A673 (cell line): ENCODE results near the gene UQCC3. TPM values are rescaled to one million over a fixed set of nuclear protein-coding genes. Genes with fewer than 3 reads are reported as not detected.

ENCODE experiments used
- BruUV-seq: library from RNA; stranded (reverse); fragments of 400-500 nt; replicated peaks from 2 replicates; lab custom pipeline; 2021; lab: Mats Ljungman, UMichigan
- CTCF ChIA-PET: fragments of 300-600 bp; sonication (Branson Sonifier 250); formaldehyde crosslinking; loops from one replicate; lab custom pipeline; 2022; ENCODE audit warnings: antibody characterized with exemption; lab: Charles Lee
- POLR2A ChIA-PET: fragments of 300-600 bp; sonication (Branson Sonifier 250); formaldehyde crosslinking; loops from one replicate; lab custom pipeline; 2022; ENCODE audit warnings: antibody characterized with exemption; ENCODE audit not compliant: low non-redundant PET; lab: Charles Lee
- DNase-seq: peaks from one replicate; pipeline ENCODE4 v3.0.0-alpha.2; 2015; ENCODE audit warnings: low spot score
- H3K27ac ChIP-seq: fragments of 200-600 bp; sonication (generic); 2 replicates; pipeline ENCODE4 v1.5.1; 2016; ENCODE audit warnings: mixed run types, low read depth, mild to moderate bottlenecking, mixed read lengths, antibody characterized with exemption, low read length; ENCODE audit not compliant: poor library complexity, severe bottlenecking
- H3K27me3 ChIP-seq: fragments of 200-600 bp; sonication (generic); replicated peaks from 2 replicates; pipeline ENCODE4 v1.6.1; 2017; ENCODE audit warnings: mixed run types, low read depth, mild to moderate bottlenecking, mixed read lengths, antibody characterized with exemption, low read length; ENCODE audit not compliant: insufficient read depth, poor library complexity
- H3K36me3 ChIP-seq: fragments of 200-600 bp; sonication (generic); 2 replicates; pipeline ENCODE4 v1.6.1; 2016; ENCODE audit warnings: mixed run types, mild to moderate bottlenecking, mixed read lengths, antibody characterized with exemption, low read length; ENCODE audit not compliant: insufficient read depth, poor library complexity, severe bottlenecking
- H3K4me1 ChIP-seq: fragments of 200-600 bp; sonication (generic); 2 replicates; pipeline ENCODE4 v1.6.1; 2017; ENCODE audit warnings: mixed run types, mild to moderate bottlenecking, mixed read lengths, antibody characterized with exemption, low read length; ENCODE audit not compliant: insufficient read depth, poor library complexity, severe bottlenecking
- H3K4me3 ChIP-seq: fragments of 200-600 bp; sonication (generic); 2 replicates; pipeline ENCODE4 v1.5.1; 2016; ENCODE audit warnings: low read depth, mixed run types, mild to moderate bottlenecking, mixed read lengths, low read length; ENCODE audit not compliant: poor library complexity, severe bottlenecking
- H3K9me3 ChIP-seq: fragments of 200-600 bp; sonication (generic); 2 replicates; pipeline ENCODE4 v1.6.1; 2016; ENCODE audit warnings: mixed run types, low read depth, mild to moderate bottlenecking, mixed read lengths, antibody characterized with exemption, low read length; ENCODE audit not compliant: poor library complexity, severe bottlenecking
- EZH2 ChIP-seq: fragments of 200-600 bp; sonication (generic); IDR thresholded peaks from 2 replicates; pipeline ENCODE4 v1.6.1; 2017; ENCODE audit warnings: borderline replicate concordance, low read depth, mild to moderate bottlenecking, mixed read lengths, antibody characterized with exemption, low read length; ENCODE audit not compliant: poor library complexity, severe bottlenecking
- intact Hi-C: fragments of 100-400 bp; cut with micrococcal nuclease; formaldehyde crosslinking; loops from one replicate; pipeline ENCODE4 v1.10.0; 2022; ENCODE audit not compliant: unreplicated experiment
- total RNA-seq: library from RNA; stranded (reverse); gene quantifications from 2 replicates; pipeline ENCODE4 v1.2.3, GENCODE V29; 2021
- TF ChIP-seq, protein P1 (sequence below): fragments of 300-800, 200-600 bp; sonication (generic); conservative IDR thresholded peaks from 2 replicates; pipeline ENCODE4 v1.5.1; 2017; ENCODE audit warnings: low read depth, mild to moderate bottlenecking, antibody characterized with exemption, low read length, moderate library complexity, mixed read lengths

Gene UQCC3
- total RNA-seq, 1 experiment from 2014 or later, result 28.0 TPM

DNA sequence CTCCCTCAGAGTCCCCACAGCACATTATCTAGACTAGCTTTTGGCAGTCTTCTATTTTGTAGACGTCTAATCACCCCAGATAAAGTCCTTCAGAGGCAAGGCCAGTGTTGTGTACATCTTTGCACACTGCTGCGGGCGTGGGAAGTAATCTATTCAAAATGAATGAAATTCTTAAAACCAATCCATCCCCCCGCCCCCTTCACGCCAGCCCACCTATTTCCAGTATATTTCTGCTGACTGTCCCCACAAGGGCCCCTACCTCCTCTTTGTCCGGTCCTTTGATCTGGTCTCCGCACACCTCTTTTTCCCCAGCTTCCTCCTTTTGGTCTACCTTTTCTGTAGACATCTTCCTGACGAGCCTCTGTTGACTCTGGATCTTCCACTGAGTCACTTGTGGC, 35.4 kb downstream of the UQCC3 start:
- Histone ChIP-seq H3K27me3 (no peaks in the 10 kb centered on the region), H3K4me3 (peak overlapping the region; percentile 65), H3K9me3 (no peaks in the 10 kb centered on the region), H3K36me3 (peaks cover 18% of the 10 kb centered on the region), H3K27ac (peak overlapping the region; percentile 75), H3K4me1 (peaks cover 38% of the 10 kb centered on the region)
- no TSS peak for BruUV-seq
- POLR2A ChIA-PET, result interaction anchor here (1.6 kb wide), 1 partner anchor 42 kb away, joined by 5 read pairs; the partner anchor contains the start of genes C11orf98 and CSKMT
- CTCF ChIA-PET, result interaction anchor here (0.6 to 0.7 kb wide), 2 partner anchors 63 to 371 kb away, joined by 8 to 9 read pairs; no protein-coding TSS in a partner anchor
- intact Hi-C loops, result loop anchor here (5.0 kb wide), 2 partner anchors 115 to 310 kb away; partner anchors contain the start of gene TUT1
- DNase-seq, result no peak
- no peak for TF ChIP-seq EZH2
- TF ChIP-seq, protein P1, sequence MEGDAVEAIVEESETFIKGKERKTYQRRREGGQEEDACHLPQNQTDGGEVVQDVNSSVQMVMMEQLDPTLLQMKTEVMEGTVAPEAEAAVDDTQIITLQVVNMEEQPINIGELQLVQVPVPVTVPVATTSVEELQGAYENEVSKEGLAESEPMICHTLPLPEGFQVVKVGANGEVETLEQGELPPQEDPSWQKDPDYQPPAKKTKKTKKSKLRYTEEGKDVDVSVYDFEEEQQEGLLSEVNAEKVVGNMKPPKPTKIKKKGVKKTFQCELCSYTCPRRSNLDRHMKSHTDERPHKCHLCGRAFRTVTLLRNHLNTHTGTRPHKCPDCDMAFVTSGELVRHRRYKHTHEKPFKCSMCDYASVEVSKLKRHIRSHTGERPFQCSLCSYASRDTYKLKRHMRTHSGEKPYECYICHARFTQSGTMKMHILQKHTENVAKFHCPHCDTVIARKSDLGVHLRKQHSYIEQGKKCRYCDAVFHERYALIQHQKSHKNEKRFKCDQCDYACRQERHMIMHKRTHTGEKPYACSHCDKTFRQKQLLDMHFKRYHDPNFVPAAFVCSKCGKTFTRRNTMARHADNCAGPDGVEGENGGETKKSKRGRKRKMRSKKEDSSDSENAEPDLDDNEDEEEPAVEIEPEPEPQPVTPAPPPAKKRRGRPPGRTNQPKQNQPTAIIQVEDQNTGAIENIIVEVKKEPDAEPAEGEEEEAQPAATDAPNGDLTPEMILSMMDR, result no peak

DNA sequence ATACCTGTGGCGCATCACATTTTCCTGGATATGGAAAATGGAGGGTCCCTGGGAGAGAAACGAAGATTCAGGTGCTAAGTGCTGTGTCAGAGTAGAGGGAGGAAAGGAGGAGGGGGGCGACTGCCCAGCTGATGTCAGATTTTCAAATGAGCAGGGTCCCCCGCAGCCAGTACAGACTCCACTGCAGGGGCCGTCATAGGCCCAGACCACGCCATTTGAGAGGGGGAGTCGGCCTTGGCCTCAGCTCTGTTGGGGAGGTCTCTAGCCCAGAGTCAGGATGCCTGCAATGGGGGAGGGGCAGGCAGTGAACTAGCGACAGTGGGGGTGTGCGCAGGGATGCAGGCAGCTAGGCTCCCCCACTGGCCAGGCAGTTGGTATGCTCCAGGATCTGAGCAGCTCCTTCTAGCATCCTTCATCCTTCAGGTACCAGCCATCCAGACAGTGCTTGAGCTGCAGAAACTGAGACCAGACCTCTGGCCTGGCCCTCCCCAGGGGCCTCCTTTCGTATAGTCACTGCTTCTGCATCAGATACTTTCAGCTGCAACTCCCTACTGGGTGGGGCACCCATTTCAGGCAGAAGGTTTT, 35.9 kb downstream of the UQCC3 start, which contains the start of the genes BSCL2 and GNG3:
TSS of gene BSCL2 (minus strand) at position 148 of the 585 bp plus-strand sequence. CDS start 229 bp downstream, outside the sequence.
TSS of gene GNG3 (plus strand) at position 400 of the 585 bp plus-strand sequence. CDS start 620 bp downstream, outside the sequence.
- TF ChIP-seq, protein P1, result no peak
- TF ChIP-seq EZH2, result no peak
- H3K27ac ChIP-seq, result peak within 1 kb of the TSS; percentile 96
- no TSS peak for BruUV-seq
- intact Hi-C loops, result loop anchor here (5.0 kb wide), 2 partner anchors 115 to 310 kb away; partner anchors contain the start of gene TUT1
- no peaks in the 10 kb centered on the region for H3K9me3 ChIP-seq
- H3K4me3 ChIP-seq, result peak within 1 kb of the TSS; percentile 65
- ChIA-PET CTCF (interaction anchor here (0.6 kb wide), 1 partner anchor 9 kb away, joined by 5 read pairs; no protein-coding TSS in a partner anchor), POLR2A (no interaction called here)
- H3K27me3 ChIP-seq, result no peaks in the 10 kb centered on the region
- peak; percentile 64 for DNase-seq
- peaks cover 21% of the 10 kb centered on the region for H3K36me3 ChIP-seq
- H3K4me1 ChIP-seq, result peaks cover 38% of the 10 kb centered on the region

DNA sequence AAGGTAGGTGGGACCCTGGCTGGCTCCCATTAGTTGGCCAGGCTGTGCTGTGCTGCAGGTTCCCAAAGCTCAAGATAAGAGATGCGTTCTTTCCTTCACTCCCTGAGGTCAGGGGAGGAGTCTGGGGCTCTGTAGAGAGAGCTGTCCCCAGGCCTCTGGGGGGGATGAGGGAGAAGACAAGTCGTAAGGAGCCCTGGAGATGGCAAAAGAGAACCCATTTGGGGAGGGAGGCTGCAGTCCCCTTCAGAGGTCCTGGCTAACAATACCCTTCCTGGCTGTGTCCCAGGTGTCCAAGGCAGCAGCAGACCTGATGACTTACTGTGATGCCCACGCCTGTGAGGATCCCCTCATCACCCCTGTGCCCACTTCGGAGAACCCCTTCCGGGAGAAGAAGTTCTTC, 36.9 kb downstream of the UQCC3 start:
- Histone ChIP-seq H3K4me3 (peak overlapping the region; percentile 54), H3K27me3 (no peaks in the 10 kb centered on the region), H3K4me1 (peaks cover 38% of the 10 kb centered on the region), H3K27ac (peak overlapping the region; percentile 96), H3K9me3 (no peaks in the 10 kb centered on the region), H3K36me3 (peaks cover 32% of the 10 kb centered on the region)
- ChIA-PET POLR2A (no interaction called here), CTCF (no interaction called here)
- no peak for DNase-seq
- intact Hi-C loops, result loop anchor here (5.0 kb wide), 2 partner anchors 116 to 311 kb away; partner anchors contain the start of gene TUT1
- TF ChIP-seq, protein P1, result no peak
- TF ChIP-seq EZH2, result no peak
- no TSS peak for BruUV-seq
